Astrocyte (in vitro differentiated cells and primary cell): ENCODE measurements around the gene CSF2RB. TPM values are rescaled to one million over a fixed set of nuclear protein-coding genes. Genes with fewer than 3 reads are reported as not detected.

ENCODE experiments used
- DNase-seq: peaks from one replicate; pipeline ENCODE4 v3.0.0-alpha.2; 2010; ENCODE audit warnings: low read depth
- FAIRE-seq: peaks from 2 replicates; lab custom pipeline; 2011; peaks lifted over from hg19 to GRCh38; lab: Jason Lieb, UNC
- H2AFZ ChIP-seq: 2 replicates; pipeline ENCODE4 v1.6.0; 2012; ENCODE audit warnings: low read depth, low read length, inconsistent platforms
- H3K27ac ChIP-seq: 2 replicates; pipeline ENCODE4 v1.5.1; 2011; ENCODE audit warnings: low read depth, low read length, inconsistent platforms
- H3K27me3 ChIP-seq: 2 replicates; pipeline ENCODE4 v1.6.0; 2011; ENCODE audit warnings: low read length, inconsistent platforms; ENCODE audit not compliant: insufficient read depth
- H3K36me3 ChIP-seq: 2 replicates; pipeline ENCODE4 v1.5.1; 2011; ENCODE audit warnings: low read length, inconsistent platforms; ENCODE audit not compliant: insufficient read depth
- H3K4me1 ChIP-seq: 2 replicates; pipeline ENCODE4 v1.5.1; 2011; ENCODE audit warnings: low read length, inconsistent platforms; ENCODE audit not compliant: insufficient read depth
- H3K4me2 ChIP-seq: 2 replicates; pipeline ENCODE4 v1.6.0; 2012; ENCODE audit warnings: low read length, inconsistent platforms
- H3K4me3 ChIP-seq: 2 replicates; pipeline ENCODE4 v1.5.1; 2011; ENCODE audit warnings: low read depth, mild to moderate bottlenecking, low read length, inconsistent platforms; ENCODE audit not compliant: insufficient read depth
- H3K79me2 ChIP-seq: 2 replicates; pipeline ENCODE4 v1.6.0; 2012; ENCODE audit warnings: mild to moderate bottlenecking, low read length, inconsistent platforms; ENCODE audit not compliant: insufficient read depth
- H3K9ac ChIP-seq: 2 replicates; pipeline ENCODE4 v1.6.0; 2012; ENCODE audit warnings: mild to moderate bottlenecking, low read length, inconsistent platforms
- H3K9me3 ChIP-seq: 2 replicates; pipeline ENCODE4 v1.5.1; 2012; ENCODE audit warnings: low read depth, mild to moderate bottlenecking, low read length, inconsistent platforms; ENCODE audit not compliant: insufficient read depth
- H4K20me1 ChIP-seq: 2 replicates; pipeline ENCODE4 v1.6.0; 2012; ENCODE audit warnings: low read length, inconsistent platforms; ENCODE audit not compliant: insufficient read depth
- H3K27ac Mint-ChIP-seq: one replicate; pipeline ENCODE4 v1.8.0; 2021; ENCODE audit warnings: mild to moderate bottlenecking, mixed read lengths; ENCODE audit not compliant: unreplicated experiment
- H3K27me3 Mint-ChIP-seq: one replicate; pipeline ENCODE4 v1.8.0; 2021; ENCODE audit warnings: low read depth, mixed read lengths; ENCODE audit not compliant: unreplicated experiment
- H3K36me3 Mint-ChIP-seq: one replicate; pipeline ENCODE4 v1.8.0; 2021; ENCODE audit warnings: low read depth, mixed read lengths; ENCODE audit not compliant: unreplicated experiment
- H3K4me1 Mint-ChIP-seq: one replicate; pipeline ENCODE4 v1.8.0; 2021; ENCODE audit warnings: low read depth, mixed read lengths; ENCODE audit not compliant: unreplicated experiment
- H3K4me3 Mint-ChIP-seq: one replicate; pipeline ENCODE4 v1.8.0; 2021; ENCODE audit warnings: mild to moderate bottlenecking, moderate library complexity, mixed read lengths; ENCODE audit not compliant: unreplicated experiment
- H3K9me3 Mint-ChIP-seq: one replicate; pipeline ENCODE4 v1.8.0; 2021; ENCODE audit warnings: mild to moderate bottlenecking, mixed read lengths; ENCODE audit not compliant: unreplicated experiment
- EZH2 ChIP-seq: IDR thresholded peaks from 2 replicates; pipeline ENCODE4 v1.6.1; 2012; ENCODE audit warnings: mild to moderate bottlenecking, low read length, inconsistent platforms; ENCODE audit not compliant: insufficient read depth
- total RNA-seq: library from RNA; stranded (reverse); gene quantifications from 2 replicates; pipeline ENCODE4 v1.2.1, GENCODE V29; 2021
- TF ChIP-seq, protein P1 (sequence below): IDR thresholded peaks from 2 replicates; pipeline ENCODE4 v1.5.1; 2011; ENCODE audit warnings: low read depth, mild to moderate bottlenecking, inconsistent platforms, low read length, moderate library complexity; ENCODE audit not compliant: insufficient read depth

The CSF2RB gene
- total RNA-seq, 1 donor from 2014 or later = 0.09 TPM

DNA sequence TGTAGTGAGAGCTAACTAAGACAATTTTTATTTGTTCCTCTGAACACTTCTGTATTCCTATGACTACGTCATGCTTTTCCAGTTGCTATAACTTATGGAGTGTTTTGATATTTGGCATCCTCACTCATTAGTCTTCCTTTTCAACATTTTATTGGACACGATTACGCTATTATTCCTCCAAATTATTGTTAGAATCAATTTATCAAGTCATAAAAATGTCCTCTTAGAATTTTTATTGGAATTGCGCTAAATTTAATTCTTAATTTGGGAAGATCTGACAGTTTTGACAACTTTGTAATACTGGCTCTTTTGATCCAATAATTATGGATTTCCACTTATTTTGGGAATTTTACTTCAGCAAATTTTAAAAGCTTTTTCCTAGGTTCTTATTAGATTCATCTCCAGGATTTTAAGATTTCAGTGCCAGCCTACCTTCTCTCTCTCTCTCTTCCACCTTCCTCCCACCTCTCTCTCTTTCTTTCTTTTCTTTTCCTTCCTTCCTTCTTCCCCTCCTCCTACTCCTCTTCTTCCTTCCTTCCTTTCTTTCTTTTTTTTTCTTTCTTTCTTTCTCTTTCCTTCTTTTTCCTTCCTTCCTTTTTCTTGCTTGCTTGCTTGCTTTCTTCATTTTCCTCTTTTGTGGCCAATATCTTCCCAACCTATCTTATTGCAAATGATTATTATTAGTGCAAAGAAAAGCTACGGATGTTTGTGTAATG is 55.0 kb downstream of the CSF2RB start:
- Mint-ChIP-seq H3K9me3 (peaks cover 2% of the 10 kb centered on the region), H3K4me1 (no peaks in the 10 kb centered on the region), H3K36me3 (no peaks in the 10 kb centered on the region), H3K4me3 (no peak overlapping the region), H3K27ac (no peak overlapping the region), H3K27me3 (peaks cover 21% of the 10 kb centered on the region)
- no peak overlapping the region for H3K27ac ChIP-seq
- no peak overlapping the region for H3K4me3 ChIP-seq
- no peaks in the 10 kb centered on the region for H3K4me1 ChIP-seq
- TF ChIP-seq, protein P1, sequence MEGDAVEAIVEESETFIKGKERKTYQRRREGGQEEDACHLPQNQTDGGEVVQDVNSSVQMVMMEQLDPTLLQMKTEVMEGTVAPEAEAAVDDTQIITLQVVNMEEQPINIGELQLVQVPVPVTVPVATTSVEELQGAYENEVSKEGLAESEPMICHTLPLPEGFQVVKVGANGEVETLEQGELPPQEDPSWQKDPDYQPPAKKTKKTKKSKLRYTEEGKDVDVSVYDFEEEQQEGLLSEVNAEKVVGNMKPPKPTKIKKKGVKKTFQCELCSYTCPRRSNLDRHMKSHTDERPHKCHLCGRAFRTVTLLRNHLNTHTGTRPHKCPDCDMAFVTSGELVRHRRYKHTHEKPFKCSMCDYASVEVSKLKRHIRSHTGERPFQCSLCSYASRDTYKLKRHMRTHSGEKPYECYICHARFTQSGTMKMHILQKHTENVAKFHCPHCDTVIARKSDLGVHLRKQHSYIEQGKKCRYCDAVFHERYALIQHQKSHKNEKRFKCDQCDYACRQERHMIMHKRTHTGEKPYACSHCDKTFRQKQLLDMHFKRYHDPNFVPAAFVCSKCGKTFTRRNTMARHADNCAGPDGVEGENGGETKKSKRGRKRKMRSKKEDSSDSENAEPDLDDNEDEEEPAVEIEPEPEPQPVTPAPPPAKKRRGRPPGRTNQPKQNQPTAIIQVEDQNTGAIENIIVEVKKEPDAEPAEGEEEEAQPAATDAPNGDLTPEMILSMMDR = no peak
- TF ChIP-seq EZH2 = no peak
- H4K20me1 ChIP-seq = no peaks in the 10 kb centered on the region
- H3K9me3 ChIP-seq = no peaks in the 10 kb centered on the region
- peaks cover 2% of the 10 kb centered on the region for H3K27me3 ChIP-seq
- H3K79me2 ChIP-seq = no peaks in the 10 kb centered on the region
- no peaks in the 10 kb centered on the region for H3K36me3 ChIP-seq
- no peak for DNase-seq
- FAIRE-seq = no peak
- H2AFZ ChIP-seq = no peak overlapping the region
- no peak overlapping the region for H3K9ac ChIP-seq
- no peak overlapping the region for H3K4me2 ChIP-seq

DNA sequence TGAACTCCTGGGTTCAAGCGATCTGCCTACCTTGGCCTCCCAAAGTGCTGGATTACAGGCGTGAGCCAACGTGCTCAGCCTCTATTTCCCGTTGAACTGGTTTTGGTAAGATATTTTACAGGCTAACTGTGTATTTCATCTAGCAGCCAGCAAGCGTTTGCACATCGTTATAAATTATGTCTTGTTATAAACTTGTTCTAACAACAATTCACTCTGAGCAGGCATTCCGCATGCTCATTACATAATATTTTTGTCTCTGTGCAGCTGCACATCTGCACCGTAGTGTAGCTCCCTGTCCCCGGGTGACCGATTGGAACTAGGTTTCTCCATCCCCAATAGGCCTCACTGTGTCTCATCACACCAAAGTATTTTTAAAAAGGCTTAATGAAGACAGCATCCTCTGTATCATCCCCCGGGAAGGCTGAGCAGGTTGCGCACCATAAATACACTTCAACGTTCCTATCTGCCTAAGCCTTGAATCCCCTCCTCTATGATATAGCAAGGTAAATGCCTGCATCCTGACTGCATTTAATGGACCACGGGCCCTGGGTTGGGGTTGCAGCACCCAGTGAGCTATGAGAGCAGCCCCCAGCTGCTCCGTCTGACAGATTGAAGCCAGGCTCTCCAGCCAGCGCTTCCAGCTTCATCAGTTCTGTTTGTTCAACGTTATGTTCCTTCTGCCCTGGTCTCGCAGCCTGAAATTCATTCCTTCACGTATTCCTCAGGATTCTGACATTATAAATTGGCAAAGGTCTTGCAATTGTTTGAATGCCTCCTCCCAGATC is 58.1 kb downstream of the CSF2RB start:
- Histone ChIP-seq H3K9me3 (no peaks in the 10 kb centered on the region), H3K27ac (no peak overlapping the region), H2AFZ (no peak overlapping the region), H4K20me1 (no peaks in the 10 kb centered on the region), H3K4me3 (no peak overlapping the region), H3K9ac (no peak overlapping the region), H3K4me1 (no peaks in the 10 kb centered on the region), H3K4me2 (no peak overlapping the region), H3K27me3 (peaks cover 2% of the 10 kb centered on the region), H3K36me3 (no peaks in the 10 kb centered on the region), H3K79me2 (no peaks in the 10 kb centered on the region)
- Mint-ChIP-seq H3K9me3 (no peaks in the 10 kb centered on the region), H3K4me1 (no peaks in the 10 kb centered on the region), H3K27me3 (peaks cover 23% of the 10 kb centered on the region), H3K4me3 (no peak overlapping the region), H3K27ac (no peak overlapping the region), H3K36me3 (no peaks in the 10 kb centered on the region)
- DNase-seq (no peak), FAIRE-seq (no peak)
- no peak for TF ChIP-seq EZH2
- TF ChIP-seq, protein P1 = no peak
